Testis (tissue), 3 donors: ENCODE measurements around the gene TSC22D1. TPM values are rescaled to one million over a fixed set of nuclear protein-coding genes. Genes with fewer than 3 reads are reported as not detected.

Source experiments
- DNase-seq: peaks from one replicate; pipeline ENCODE4 v3.0.0-alpha.2; 2019
- H3K27ac ChIP-seq, 2 donors: fragments of 200-600 bp; sonication (generic); one replicate each; pipeline ENCODE4 v1.5.1; 2019
- H3K27me3 ChIP-seq: fragments of 200-600 bp; sonication (generic); one replicate; pipeline ENCODE4 v1.5.1; 2019
- H3K36me3 ChIP-seq: fragments of 200-600 bp; sonication (generic); one replicate; pipeline ENCODE4 v1.5.1; 2017; ENCODE audit warnings: low read depth; ENCODE audit errors: missing control alignments
- H3K4me1 ChIP-seq: fragments of 200-600 bp; sonication (generic); one replicate; pipeline ENCODE4 v1.5.1; 2019
- H3K4me3 ChIP-seq, 2 donors: fragments of 200-600 bp; sonication (generic); one replicate each; pipeline ENCODE4 v1.5.1; 2017 to 2019
- H3K9me3 ChIP-seq: fragments of 200-600 bp; sonication (generic); one replicate; pipeline ENCODE4 v1.5.1; 2017
- POLR2A ChIP-seq: fragments of 450-650 bp; IDR thresholded peaks from one replicate; pipeline ENCODE4 v1.6.1; 2017; ENCODE audit warnings: antibody characterized with exemption, mild to moderate bottlenecking, moderate library complexity
- WGBS, 2 donors: methylation state at CpG; one replicate each; pipeline ENCODE4 v1.1.5; 2018; 5-methylcytosine and 5-hydroxymethylcytosine counted together
- intact Hi-C: fragments of 100-400 bp; cut with DNase I; formaldehyde crosslinking; loops from one replicate; pipeline ENCODE4 v1.15.1; 2023; ENCODE audit warnings: low total_unique reads
- polyA plus RNA-seq: library from polyadenylated mRNA; stranded (reverse); fragments of 350-450 nt; fragmentation: Illumina TruSeq; extraction: RNeasy Lipid Tissue Mini Kit (QIAGEN cat#74804); gene quantifications from one replicate; pipeline ENCODE4 v1.2.3, GENCODE V29; 2014; ENCODE audit warnings: low read depth, low replicate concordance; ENCODE audit not compliant: insufficient read depth
- total RNA-seq, 2 donors: library from RNA; depleted of rRNA; stranded (reverse); fragments of >200 nt; gene quantifications; one replicate each; pipeline ENCODE4 v1.2.3, GENCODE V29; 2016
- TF ChIP-seq, protein P1 (sequence below), 3 experiments: fragments of 450-650 bp in 2 of 3; fragments of 200-600 bp in 1 of 3; sonication (generic) in 1 of 3; IDR thresholded peaks; one replicate each; pipeline ENCODE4 v1.5.1; 2016 to 2019; ENCODE audit warnings: antibody characterized with exemption in 3 of 3, mild to moderate bottlenecking in 2 of 3, moderate library complexity in 1 of 3

TSC22D1 gene
- total and polyA plus RNA-seq, 3 donors from 2014 or later = 189 to 227 (median 193) TPM

DNA sequence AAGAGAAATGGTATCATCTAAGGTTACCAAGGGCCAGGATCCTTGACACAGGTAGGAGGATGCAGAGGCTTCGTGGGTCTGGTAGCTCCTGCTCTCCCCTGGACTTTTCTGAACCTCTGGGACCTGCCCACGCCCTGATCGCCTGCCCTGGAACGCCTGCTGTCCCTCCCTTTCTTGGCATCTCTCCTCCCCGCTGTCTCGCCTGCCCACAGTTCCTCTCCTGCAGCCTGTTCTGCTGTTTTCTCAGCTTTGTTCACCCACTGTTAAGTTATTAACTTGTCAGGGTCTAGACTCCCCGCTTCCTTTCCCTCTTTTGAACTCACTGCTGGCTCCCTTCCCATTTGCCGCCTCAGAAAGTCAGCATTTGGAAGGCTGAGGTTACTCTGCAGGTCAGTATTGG, 182.7 kb downstream of the TSC22D1 start:
- DNase-seq = peak; percentile 81
- Histone ChIP-seq H3K36me3 (no peaks in the 10 kb centered on the region), H3K9me3 (no peaks in the 10 kb centered on the region), H3K27ac (peak overlapping the region in 1 of 2 donors; percentile 29), H3K4me3 (no peak overlapping the region), H3K4me1 (peaks cover 26% of the 10 kb centered on the region), H3K27me3 (no peaks in the 10 kb centered on the region)
- intact Hi-C loops = no loop called here
- WGBS, 2 donors = 49 to 61% methylated on average over 8 of the region's 8 CpGs
- TF ChIP-seq, protein P1, sequence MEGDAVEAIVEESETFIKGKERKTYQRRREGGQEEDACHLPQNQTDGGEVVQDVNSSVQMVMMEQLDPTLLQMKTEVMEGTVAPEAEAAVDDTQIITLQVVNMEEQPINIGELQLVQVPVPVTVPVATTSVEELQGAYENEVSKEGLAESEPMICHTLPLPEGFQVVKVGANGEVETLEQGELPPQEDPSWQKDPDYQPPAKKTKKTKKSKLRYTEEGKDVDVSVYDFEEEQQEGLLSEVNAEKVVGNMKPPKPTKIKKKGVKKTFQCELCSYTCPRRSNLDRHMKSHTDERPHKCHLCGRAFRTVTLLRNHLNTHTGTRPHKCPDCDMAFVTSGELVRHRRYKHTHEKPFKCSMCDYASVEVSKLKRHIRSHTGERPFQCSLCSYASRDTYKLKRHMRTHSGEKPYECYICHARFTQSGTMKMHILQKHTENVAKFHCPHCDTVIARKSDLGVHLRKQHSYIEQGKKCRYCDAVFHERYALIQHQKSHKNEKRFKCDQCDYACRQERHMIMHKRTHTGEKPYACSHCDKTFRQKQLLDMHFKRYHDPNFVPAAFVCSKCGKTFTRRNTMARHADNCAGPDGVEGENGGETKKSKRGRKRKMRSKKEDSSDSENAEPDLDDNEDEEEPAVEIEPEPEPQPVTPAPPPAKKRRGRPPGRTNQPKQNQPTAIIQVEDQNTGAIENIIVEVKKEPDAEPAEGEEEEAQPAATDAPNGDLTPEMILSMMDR (IDR thresholded peaks at IDR 0.05) = no peak
- TF ChIP-seq POLR2A = no peak

DNA sequence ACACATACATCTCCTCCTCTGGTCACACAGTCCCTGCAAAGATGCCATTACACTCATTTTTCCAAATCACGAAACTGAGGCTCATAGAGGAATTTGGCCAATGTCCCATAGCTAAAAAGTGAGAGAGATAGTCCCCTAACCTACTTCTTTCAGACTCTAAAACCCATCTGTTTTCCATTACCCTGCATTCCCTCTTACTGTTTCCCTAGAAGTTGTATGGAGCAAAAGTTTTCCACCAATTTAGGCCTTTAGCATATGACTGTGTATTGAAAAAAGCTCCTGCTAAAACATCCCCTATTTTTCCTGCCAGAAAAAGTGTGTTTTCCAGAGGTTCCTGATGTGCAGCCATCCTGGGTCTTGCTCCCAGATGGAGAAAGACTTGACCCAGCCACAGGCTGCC, 186.3 kb downstream of the TSC22D1 start:
- 72 to 82% methylated on average over 1 of the region's 1 CpG for WGBS, 2 donors
- no peaks in the 10 kb centered on the region for H3K9me3 ChIP-seq
- no peaks in the 10 kb centered on the region for H3K27me3 ChIP-seq
- intact Hi-C loops = no loop called here
- DNase-seq = no peak
- H3K27ac ChIP-seq = peak overlapping the region in 1 of 2 donors; percentile 11
- TF ChIP-seq, protein P1 (IDR thresholded peaks at IDR 0.05) = no peak
- TF ChIP-seq POLR2A = no peak
- peaks cover 32% of the 10 kb centered on the region for H3K4me1 ChIP-seq
- H3K36me3 ChIP-seq = no peaks in the 10 kb centered on the region
- no peak overlapping the region for H3K4me3 ChIP-seq

DNA sequence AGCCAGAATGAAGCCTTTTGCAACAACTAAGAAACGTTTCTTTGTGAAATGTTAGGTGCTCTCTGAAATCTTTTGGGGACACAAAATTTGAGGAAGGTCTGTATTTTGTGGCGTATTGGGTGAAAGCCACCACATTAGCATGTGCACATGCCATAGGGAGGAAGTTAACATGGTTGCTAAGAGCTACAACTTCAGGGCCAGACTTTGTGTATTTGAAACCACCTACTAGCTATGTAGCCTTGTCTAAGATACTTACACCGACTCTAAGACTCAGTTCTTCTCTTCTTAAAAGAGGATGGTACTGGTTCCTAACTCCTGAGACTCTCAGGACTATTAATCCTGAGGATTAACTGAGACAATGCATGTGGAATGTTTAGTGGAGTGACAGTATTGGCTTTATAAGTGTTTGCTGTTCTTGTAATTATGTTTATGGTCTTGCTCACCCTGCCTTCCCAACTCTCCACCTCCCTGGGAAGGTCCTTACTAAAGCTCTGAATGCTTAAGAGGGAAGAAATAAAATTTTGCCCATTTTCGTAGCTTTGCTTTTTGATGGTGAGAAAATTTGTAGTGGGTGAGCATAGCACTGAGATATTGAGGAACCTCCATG, 187.0 kb downstream of the TSC22D1 start:
- H3K9me3 ChIP-seq = no peaks in the 10 kb centered on the region
- no peaks in the 10 kb centered on the region for H3K27me3 ChIP-seq
- H3K36me3 ChIP-seq = no peaks in the 10 kb centered on the region
- no peak overlapping the region for H3K4me3 ChIP-seq
- no peak for DNase-seq
- TF ChIP-seq POLR2A = no peak
- TF ChIP-seq, protein P1 (IDR thresholded peaks at IDR 0.05) = no peak
- H3K27ac ChIP-seq = peak overlapping the region; percentile 11 to 62
- peaks cover 39% of the 10 kb centered on the region for H3K4me1 ChIP-seq
- 86 to 90% methylated on average over 4 of the region's 4 CpGs for WGBS, 2 donors
- intact Hi-C loops = no loop called here

DNA sequence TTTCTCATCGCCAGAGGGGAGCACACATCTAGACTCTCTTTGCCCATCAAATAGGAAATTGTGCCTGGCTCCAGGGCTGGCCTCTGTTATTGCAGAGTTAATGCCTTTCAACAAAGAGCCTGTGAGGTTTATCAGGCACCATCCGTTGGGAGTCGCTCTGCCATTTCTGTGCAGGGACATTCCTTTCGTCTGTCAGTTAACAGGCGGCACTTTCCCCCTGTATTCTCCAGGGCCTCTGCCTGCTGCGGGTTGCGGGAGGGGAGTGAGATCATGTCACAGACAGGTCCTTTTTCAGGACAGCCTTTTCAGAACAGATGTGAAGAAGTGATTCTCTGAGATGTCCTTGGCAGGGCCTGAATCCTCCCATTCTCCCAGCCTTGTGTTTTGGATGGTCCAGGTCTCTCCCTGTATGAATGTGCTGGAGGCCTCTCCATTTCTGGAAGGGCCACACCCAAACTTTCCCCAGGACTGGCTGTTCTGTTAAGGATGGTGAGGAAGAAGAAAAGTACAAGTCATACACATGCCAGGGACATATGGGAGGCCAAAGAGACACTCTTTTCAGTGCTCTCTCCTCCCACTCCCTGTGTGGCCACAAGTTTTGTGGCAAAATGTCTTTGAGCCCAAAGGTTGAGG, 187.6 kb downstream of the TSC22D1 start:
- TF ChIP-seq, protein P1 (IDR thresholded peaks at IDR 0.05) = no peak
- no peak for TF ChIP-seq POLR2A
- intact Hi-C loops = no loop called here
- Histone ChIP-seq H3K4me3 (no peak overlapping the region), H3K27ac (peak overlapping the region in 1 of 2 donors; percentile 62), H3K4me1 (peaks cover 42% of the 10 kb centered on the region), H3K36me3 (no peaks in the 10 kb centered on the region), H3K27me3 (no peaks in the 10 kb centered on the region), H3K9me3 (no peaks in the 10 kb centered on the region)
- WGBS, 2 donors = 49 to 100% methylated on average over 1 to 7 of the region's 7 CpGs
- DNase-seq = peak; percentile 39
